H9 (cell line): ENCODE measurements around the gene SH3BP1. TPM values are rescaled to one million over a fixed set of nuclear protein-coding genes. Genes with fewer than 3 reads are reported as not detected.
A peak's percentile ranks its signal among the peaks of the same experiment; 100 is the strongest.

Experiments used
- DNase-seq: peaks from one replicate; pipeline ENCODE4 v3.0.0-alpha.2; 2017
- H2AFZ ChIP-seq: one replicate; pipeline ENCODE4 v1.6.1; 2013; ENCODE audit warnings: mild to moderate bottlenecking, low read length, control low read depth, moderate library complexity
- H2AK5ac ChIP-seq: 2 replicates; pipeline ENCODE4 v1.6.1; 2013; ENCODE audit warnings: low read length, control low read depth, mixed read lengths; ENCODE audit not compliant: insufficient read length
- H2BK120ac ChIP-seq: one replicate; pipeline ENCODE4 v1.6.1; 2013; ENCODE audit warnings: low read depth, mild to moderate bottlenecking, low read length, control low read depth, inconsistent platforms; ENCODE audit not compliant: poor library complexity, severe bottlenecking
- H2BK12ac ChIP-seq: 2 replicates; pipeline ENCODE4 v1.6.1; 2013; ENCODE audit warnings: low read length, control low read depth, mixed read lengths, low read depth; ENCODE audit not compliant: insufficient read length
- H2BK15ac ChIP-seq: 2 replicates; pipeline ENCODE4 v1.6.1; 2013; ENCODE audit warnings: low read depth, low read length, control low read depth
- H2BK20ac ChIP-seq: one replicate; pipeline ENCODE4 v1.6.1; 2013; ENCODE audit warnings: low read depth, mild to moderate bottlenecking, low read length, control low read depth, inconsistent platforms; ENCODE audit not compliant: poor library complexity, severe bottlenecking
- H2BK5ac ChIP-seq: 2 replicates; pipeline ENCODE4 v1.6.1; 2013; ENCODE audit warnings: low read length, control low read depth, mixed read lengths; ENCODE audit not compliant: insufficient read length
- H3K14ac ChIP-seq: 2 replicates; pipeline ENCODE4 v1.6.1; 2013; ENCODE audit warnings: low read length, control low read depth; ENCODE audit not compliant: insufficient read depth
- H3K18ac ChIP-seq: 2 replicates; pipeline ENCODE4 v1.6.1; 2013; ENCODE audit warnings: low read depth, mild to moderate bottlenecking, mixed read lengths, low read length, control low read depth; ENCODE audit not compliant: insufficient read length
- H3K23ac ChIP-seq: 2 replicates; pipeline ENCODE4 v1.6.1; 2013; ENCODE audit warnings: low read length, control low read depth, mixed read lengths, low read depth; ENCODE audit not compliant: insufficient read length
- H3K23me2 ChIP-seq: 2 replicates; pipeline ENCODE4 v1.6.1; 2013; ENCODE audit warnings: low read depth, mild to moderate bottlenecking, mixed read lengths, low read length, control low read depth; ENCODE audit not compliant: insufficient read length, poor library complexity, severe bottlenecking
- H3K27ac ChIP-seq: 2 replicates; pipeline ENCODE4 v1.5.1; 2013; ENCODE audit warnings: low read length, control low read depth, mixed read lengths, low read depth; ENCODE audit not compliant: insufficient read length
- H3K27me3 ChIP-seq: 2 replicates; pipeline ENCODE4 v1.6.1; 2013; ENCODE audit warnings: low read length, control low read depth, inconsistent platforms; ENCODE audit not compliant: insufficient read depth
- H3K4ac ChIP-seq: 2 replicates; pipeline ENCODE4 v1.6.1; 2013; ENCODE audit warnings: low read depth, mild to moderate bottlenecking, control low read depth, inconsistent platforms, low read length, moderate library complexity
- H3K4me1 ChIP-seq: 2 replicates; pipeline ENCODE4 v1.6.1; 2013; ENCODE audit warnings: low read length, control low read depth, inconsistent platforms; ENCODE audit not compliant: insufficient read depth
- H3K4me2 ChIP-seq: 2 replicates; pipeline ENCODE4 v1.6.1; 2013; ENCODE audit warnings: low read length, control low read depth, mixed read lengths; ENCODE audit not compliant: insufficient read length, insufficient read depth
- H3K56ac ChIP-seq: 2 replicates; pipeline ENCODE4 v1.6.1; 2013; ENCODE audit warnings: low read depth, mild to moderate bottlenecking, mixed read lengths, low read length, control low read depth; ENCODE audit not compliant: insufficient read length
- H3K79me1 ChIP-seq: 2 replicates; pipeline ENCODE4 v1.6.1; 2013; ENCODE audit warnings: low read depth, mild to moderate bottlenecking, moderate library complexity, low read length, control low read depth, inconsistent platforms; ENCODE audit not compliant: insufficient read depth, poor library complexity, severe bottlenecking
- H3K79me2 ChIP-seq: 2 replicates; pipeline ENCODE4 v1.6.1; 2013; ENCODE audit warnings: low read length, control low read depth, inconsistent platforms; ENCODE audit not compliant: insufficient read depth
- H3K9ac ChIP-seq: 2 replicates; pipeline ENCODE4 v1.6.1; 2013; ENCODE audit warnings: low read length, control low read depth, mixed read lengths; ENCODE audit not compliant: insufficient read length; ENCODE audit errors: extremely low read depth
- H3K9me3 ChIP-seq: one replicate; pipeline ENCODE4 v1.6.1; 2013; ENCODE audit warnings: low read depth, low read length, inconsistent platforms; ENCODE audit not compliant: control insufficient read depth
- H3T11ph ChIP-seq: one replicate; pipeline ENCODE4 v1.6.1; 2013; ENCODE audit warnings: mild to moderate bottlenecking, low read length, control low read depth, inconsistent platforms
- H4K20me1 ChIP-seq: one replicate; pipeline ENCODE4 v1.6.1; 2013; ENCODE audit not compliant: control insufficient read depth, insufficient read length, insufficient read depth
- H4K5ac ChIP-seq: 2 replicates; pipeline ENCODE4 v1.6.1; 2013; ENCODE audit warnings: low read depth, mild to moderate bottlenecking, mixed read lengths, low read length, control low read depth; ENCODE audit not compliant: insufficient read length
- H4K8ac ChIP-seq: replicated peaks from 2 replicates; pipeline ENCODE4 v1.6.1; 2013; ENCODE audit warnings: low read length, control low read depth, mixed read lengths, low read depth; ENCODE audit not compliant: insufficient read length
- H4K91ac ChIP-seq: 2 replicates; pipeline ENCODE4 v1.6.1; 2013; ENCODE audit warnings: low read depth, mild to moderate bottlenecking, moderate library complexity, mixed read lengths, low read length, control low read depth; ENCODE audit not compliant: insufficient read length
- H3K27ac Mint-ChIP-seq, 3 experiments: 2 replicates in 2 of 3; 3 replicates in 1 of 3; pipeline ENCODE4 v1.8.0; 2020 to 2021; ENCODE audit warnings: mixed read lengths in 3 of 3, mild to moderate bottlenecking in 1 of 3, moderate library complexity in 1 of 3
- H3K27me3 Mint-ChIP-seq: 2 replicates; pipeline ENCODE4 v1.8.0; 2021; ENCODE audit warnings: low read depth, mild to moderate bottlenecking, moderate library complexity, mixed read lengths
- H3K36me3 Mint-ChIP-seq, 3 experiments: 2 replicates in 2 of 3; 3 replicates in 1 of 3; pipeline ENCODE4 v1.8.0; 2020 to 2021; ENCODE audit warnings: low read depth in 3 of 3, mixed read lengths in 3 of 3; ENCODE audit not compliant: insufficient read depth in 1 of 3
- H3K4me1 Mint-ChIP-seq, 2 experiments: 2 replicates each; pipeline ENCODE4 v1.8.0; 2020; ENCODE audit warnings: mixed read lengths in 2 of 2
- H3K4me3 Mint-ChIP-seq, 2 experiments: 2 replicates in 1 of 2; 3 replicates in 1 of 2; pipeline ENCODE4 v1.8.0; 2020 to 2021; ENCODE audit warnings: mild to moderate bottlenecking in 2 of 2, mixed read lengths in 2 of 2, moderate library complexity in 1 of 2
- H3K9me3 Mint-ChIP-seq, 2 experiments: 2 replicates in 1 of 2; 3 replicates in 1 of 2; pipeline ENCODE4 v1.8.0; 2020; ENCODE audit warnings: mild to moderate bottlenecking in 2 of 2, mixed read lengths in 2 of 2, moderate library complexity in 1 of 2
- WGBS: extraction: QIAGEN DNeasy Blood & Tissue Kit; methylation state at CpG from one replicate; pipeline ENCODE4 v1.1.7; 2013; ENCODE audit warnings: missing lambda C conversion rate, low lambda C conversion rate, mixed read lengths; ENCODE audit not compliant: insufficient read length; ENCODE audit errors: extremely low coverage; 5-methylcytosine and 5-hydroxymethylcytosine counted together
- total RNA-seq: library from RNA; stranded (reverse); gene quantifications from 2 replicates; pipeline ENCODE4 v1.2.1, GENCODE V29; 2021
- TF ChIP-seq, protein P1 (sequence below): fragments of 200-600 bp; sonication (generic); conservative IDR thresholded peaks from 3 replicates; pipeline ENCODE4 v1.8.0; 2021; ENCODE audit warnings: antibody characterized with exemption, mild to moderate bottlenecking

SH3BP1 gene
- total RNA-seq, 1 experiment from 2014 or later: 33.6 TPM

DNA sequence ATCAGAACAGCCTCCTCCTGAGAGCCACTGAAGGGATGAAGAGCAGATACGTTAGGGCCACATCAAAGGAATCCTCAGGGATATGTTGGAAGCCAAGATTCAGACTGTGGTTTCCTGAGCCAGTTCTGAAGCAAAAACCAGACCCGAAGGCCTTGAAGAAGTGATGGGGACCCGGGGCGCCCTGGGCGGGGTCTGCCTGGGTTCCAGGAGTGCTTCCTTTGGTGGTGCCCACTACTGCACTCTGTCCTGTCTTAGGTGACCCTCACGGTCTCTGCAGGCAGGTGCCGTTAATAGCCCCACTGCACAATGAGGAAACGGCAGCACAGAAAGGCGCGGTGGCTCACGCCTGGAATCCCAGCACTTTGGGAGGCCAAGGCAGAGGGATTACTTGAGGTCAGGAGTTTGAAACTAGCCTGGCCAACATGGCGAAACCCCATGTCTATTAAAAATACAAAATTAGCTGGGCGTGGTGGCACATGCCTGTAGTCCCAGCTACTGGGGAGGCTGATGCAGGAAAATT is 12.9 kb upstream of the SH3BP1 start:
- no peak overlapping the region for H3K14ac ChIP-seq
- peak overlapping the region in 1 of 3 experiments; percentile 81; a peak in 3 of 7 replicates for H3K27ac Mint-ChIP-seq
- H3K56ac ChIP-seq: no peak overlapping the region
- H2BK12ac ChIP-seq: no peak overlapping the region
- DNase-seq: no peak
- peaks cover 2 to 5% of the 10 kb centered on the region in 2 experiments for H3K4me1 Mint-ChIP-seq
- H3K18ac ChIP-seq: no peak overlapping the region
- H2BK15ac ChIP-seq: no peak overlapping the region
- H4K8ac ChIP-seq: no peak overlapping the region
- no peak overlapping the region for H4K5ac ChIP-seq
- no peak overlapping the region for H3K4ac ChIP-seq
- H4K20me1 ChIP-seq: no peaks in the 10 kb centered on the region
- H3K36me3 Mint-ChIP-seq: peaks cover 3 to 25% (median 21%) of the 10 kb centered on the region in 3 experiments; a peak in 6 of 7 replicates
- no peak overlapping the region for H2AK5ac ChIP-seq
- no peak overlapping the region for H3K27ac ChIP-seq
- H3K23ac ChIP-seq: no peak overlapping the region
- no peaks in the 10 kb centered on the region for H3K79me2 ChIP-seq
- no peaks in the 10 kb centered on the region for H3K79me1 ChIP-seq
- no peak overlapping the region for H3K4me3 Mint-ChIP-seq
- H2BK5ac ChIP-seq: no peak overlapping the region
- no peak overlapping the region for H3K9ac ChIP-seq
- no peaks in the 10 kb centered on the region for H3K27me3 ChIP-seq
- peaks cover 2% of the 10 kb centered on the region; the same call in 1 of the 2 replicates for H3K4me1 ChIP-seq
- no peak overlapping the region for H2BK20ac ChIP-seq
- no peaks in the 10 kb centered on the region for H3K23me2 ChIP-seq
- no peak overlapping the region for H3K4me2 ChIP-seq
- WGBS: no CpG with 5 or more reads among the region's 13 CpGs
- no peak overlapping the region for H3T11ph ChIP-seq
- H2BK120ac ChIP-seq: no peak overlapping the region
- H3K9me3 Mint-ChIP-seq: no peaks in the 10 kb centered on the region; a peak in 1 of 5 replicates
- H3K27me3 Mint-ChIP-seq: no peaks in the 10 kb centered on the region; the same call in 1 of the 2 replicates
- H2AFZ ChIP-seq: no peak overlapping the region
- H3K9me3 ChIP-seq: no peaks in the 10 kb centered on the region
- TF ChIP-seq, protein P1, sequence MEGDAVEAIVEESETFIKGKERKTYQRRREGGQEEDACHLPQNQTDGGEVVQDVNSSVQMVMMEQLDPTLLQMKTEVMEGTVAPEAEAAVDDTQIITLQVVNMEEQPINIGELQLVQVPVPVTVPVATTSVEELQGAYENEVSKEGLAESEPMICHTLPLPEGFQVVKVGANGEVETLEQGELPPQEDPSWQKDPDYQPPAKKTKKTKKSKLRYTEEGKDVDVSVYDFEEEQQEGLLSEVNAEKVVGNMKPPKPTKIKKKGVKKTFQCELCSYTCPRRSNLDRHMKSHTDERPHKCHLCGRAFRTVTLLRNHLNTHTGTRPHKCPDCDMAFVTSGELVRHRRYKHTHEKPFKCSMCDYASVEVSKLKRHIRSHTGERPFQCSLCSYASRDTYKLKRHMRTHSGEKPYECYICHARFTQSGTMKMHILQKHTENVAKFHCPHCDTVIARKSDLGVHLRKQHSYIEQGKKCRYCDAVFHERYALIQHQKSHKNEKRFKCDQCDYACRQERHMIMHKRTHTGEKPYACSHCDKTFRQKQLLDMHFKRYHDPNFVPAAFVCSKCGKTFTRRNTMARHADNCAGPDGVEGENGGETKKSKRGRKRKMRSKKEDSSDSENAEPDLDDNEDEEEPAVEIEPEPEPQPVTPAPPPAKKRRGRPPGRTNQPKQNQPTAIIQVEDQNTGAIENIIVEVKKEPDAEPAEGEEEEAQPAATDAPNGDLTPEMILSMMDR: no peak
- no peak overlapping the region for H4K91ac ChIP-seq
